Activated T-helper 17 cell treated with anti-CD3 and anti-CD28 coated beads, Interleukin-2, amount 50 U/mL, for 72 hours (primary cell): ENCODE results near the gene GRB2. TPM values are rescaled to one million over a fixed set of nuclear protein-coding genes. Genes with fewer than 3 reads are reported as not detected.

Experiments
- ATAC-seq: fragments of 150-1000 bp; cut with Tn5 transposase; replicated peaks from 2 replicates; pipeline ENCODE4 v1.10.0; 2021; ENCODE audit warnings: mild to moderate bottlenecking, moderate library complexity
- H3K27ac Mint-ChIP-seq: one replicate; pipeline ENCODE4 v1.8.0; 2022; ENCODE audit warnings: mixed read lengths
- H3K27me3 Mint-ChIP-seq: one replicate; pipeline ENCODE4 v1.8.0; 2022; ENCODE audit warnings: mixed read lengths
- H3K36me3 Mint-ChIP-seq: one replicate; pipeline ENCODE4 v1.8.0; 2022; ENCODE audit warnings: low read depth, mild to moderate bottlenecking, mixed read lengths
- H3K4me1 Mint-ChIP-seq: one replicate; pipeline ENCODE4 v1.8.0; 2022; ENCODE audit warnings: mixed read lengths
- H3K4me3 Mint-ChIP-seq: one replicate; pipeline ENCODE4 v1.8.0; 2022; ENCODE audit warnings: mild to moderate bottlenecking, mixed read lengths
- H3K9me3 Mint-ChIP-seq: one replicate; pipeline ENCODE4 v1.8.0; 2022; ENCODE audit warnings: mixed read lengths
- total RNA-seq, 2 donors: library from RNA; stranded (reverse); gene quantifications; one replicate each; pipeline ENCODE4 v1.2.3, GENCODE V29; 2022

Gene GRB2
- total RNA-seq, 2 donors from 2014 or later: 141 to 163 TPM

GRCh38 chr17:75430159-75430974 lies 24.9 kb upstream of the GRB2 start:
- Mint-ChIP-seq H3K36me3 (no peaks in the 10 kb centered on the region), H3K27ac (no peak overlapping the region), H3K9me3 (no peaks in the 10 kb centered on the region), H3K4me3 (no peak overlapping the region), H3K27me3 (peaks cover 4% of the 10 kb centered on the region), H3K4me1 (peaks cover 4% of the 10 kb centered on the region)
- no peak for ATAC-seq

- Mint-ChIP-seq H3K4me1 (peaks cover 4% of the 10 kb centered on the region), H3K4me3 (no peak overlapping the region), H3K27me3 (peaks cover 4% of the 10 kb centered on the region), H3K9me3 (no peaks in the 10 kb centered on the region), H3K27ac (peak overlapping the region; percentile 26), H3K36me3 (no peaks in the 10 kb centered on the region)
- ATAC-seq: peak; percentile 71
Measured at GRCh38 chr17:75428543-75429469, 23.3 kb upstream of the GRB2 start.

GRCh38 chr17:75418531-75418930 lies 13.1 kb upstream of the GRB2 start:
- no peak for ATAC-seq
- peaks cover 12% of the 10 kb centered on the region for H3K27me3 Mint-ChIP-seq
- H3K4me3 Mint-ChIP-seq: no peak overlapping the region
- no peaks in the 10 kb centered on the region for H3K36me3 Mint-ChIP-seq
- no peaks in the 10 kb centered on the region for H3K9me3 Mint-ChIP-seq
- H3K27ac Mint-ChIP-seq: no peak overlapping the region
- H3K4me1 Mint-ChIP-seq: no peaks in the 10 kb centered on the region

- no peaks in the 10 kb centered on the region for H3K36me3 Mint-ChIP-seq
- H3K27ac Mint-ChIP-seq: no peak overlapping the region
- H3K9me3 Mint-ChIP-seq: no peaks in the 10 kb centered on the region
- no peak for ATAC-seq
- H3K4me1 Mint-ChIP-seq: peaks cover 2% of the 10 kb centered on the region
- no peak overlapping the region for H3K4me3 Mint-ChIP-seq
- peaks cover 12% of the 10 kb centered on the region for H3K27me3 Mint-ChIP-seq
Measured at GRCh38 chr17:75417054-75417580, 11.6 kb upstream of the GRB2 start.

DNA sequence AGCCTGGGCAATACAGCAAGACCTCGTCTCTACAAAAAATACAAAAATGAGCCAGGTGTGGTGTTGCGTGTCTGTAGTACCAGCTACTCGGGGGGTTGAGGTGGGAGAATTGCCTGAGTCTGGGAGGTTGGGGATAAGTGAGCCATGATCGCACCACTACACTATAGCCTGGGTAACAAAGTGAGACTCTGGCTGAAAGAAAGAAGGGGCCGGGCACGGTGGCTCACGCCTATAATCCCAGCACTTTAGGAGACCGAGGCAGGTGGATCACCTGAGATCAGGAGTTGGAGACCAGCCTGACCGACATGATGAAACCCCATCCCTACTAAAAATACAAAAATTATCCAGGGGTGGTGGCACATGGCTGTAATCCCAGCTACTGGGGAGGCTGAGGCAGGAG lies 10.5 kb upstream of the GRB2 start:
- peaks cover 9% of the 10 kb centered on the region for H3K4me1 Mint-ChIP-seq
- no peak overlapping the region for H3K27ac Mint-ChIP-seq
- H3K36me3 Mint-ChIP-seq: no peaks in the 10 kb centered on the region
- H3K9me3 Mint-ChIP-seq: no peaks in the 10 kb centered on the region
- H3K27me3 Mint-ChIP-seq: peaks cover 12% of the 10 kb centered on the region
- no peak overlapping the region for H3K4me3 Mint-ChIP-seq
- no peak for ATAC-seq

- Mint-ChIP-seq H3K27ac (peak overlapping the region; percentile 56), H3K4me1 (peaks cover 9% of the 10 kb centered on the region), H3K27me3 (peaks cover 9% of the 10 kb centered on the region), H3K36me3 (no peaks in the 10 kb centered on the region), H3K4me3 (no peak overlapping the region), H3K9me3 (no peaks in the 10 kb centered on the region)
- ATAC-seq: no peak
Measured at GRCh38 chr17:75414488-75414887, 9.0 kb upstream of the GRB2 start.

GRCh38 chr17:75412455-75413317 lies 7.2 kb upstream of the GRB2 start:
- H3K36me3 Mint-ChIP-seq: no peaks in the 10 kb centered on the region
- peak overlapping the region; percentile 52 for H3K27ac Mint-ChIP-seq
- peak; percentile 82 for ATAC-seq
- H3K4me1 Mint-ChIP-seq: peaks cover 9% of the 10 kb centered on the region
- no peaks in the 10 kb centered on the region for H3K9me3 Mint-ChIP-seq
- H3K27me3 Mint-ChIP-seq: peaks cover 9% of the 10 kb centered on the region
- peak overlapping the region; percentile 41 for H3K4me3 Mint-ChIP-seq

DNA sequence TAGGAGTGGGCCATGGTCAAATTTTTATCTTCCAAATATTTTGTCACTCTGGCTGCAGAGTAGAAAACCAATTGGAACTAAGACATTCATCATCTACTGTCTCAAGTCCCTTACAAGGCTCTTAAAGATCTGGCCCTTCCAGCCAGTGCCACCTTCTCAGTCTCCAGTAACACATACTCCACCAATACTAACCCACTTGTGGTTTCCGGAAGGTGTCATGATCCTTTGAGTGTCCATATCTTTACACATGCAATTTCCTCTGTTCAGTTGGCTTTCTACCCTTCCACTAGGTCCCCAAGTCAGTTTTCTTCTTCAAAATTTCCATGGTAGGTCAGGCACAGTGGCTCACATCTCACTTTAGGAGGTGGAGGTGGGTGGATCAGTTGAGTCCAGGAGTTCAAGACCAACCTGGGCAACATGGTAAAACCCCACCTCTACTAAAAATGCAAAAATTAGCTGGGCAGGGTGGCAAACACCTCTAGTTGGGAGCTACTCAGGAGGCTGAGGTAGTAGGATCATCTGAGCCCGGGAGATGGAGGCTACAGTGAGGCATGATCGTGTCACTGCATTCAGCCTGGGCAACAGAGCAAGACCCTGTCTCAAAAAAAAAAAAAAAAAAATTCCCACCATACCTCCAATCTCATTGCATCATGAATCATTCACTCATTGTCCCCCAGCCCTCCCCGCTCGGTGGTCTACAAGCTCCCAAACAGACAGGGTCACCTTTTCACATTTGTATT lies 6.0 kb upstream of the GRB2 start:
- Mint-ChIP-seq H3K9me3 (no peaks in the 10 kb centered on the region), H3K4me1 (peaks cover 14% of the 10 kb centered on the region), H3K4me3 (peak overlapping the region; percentile 41), H3K36me3 (no peaks in the 10 kb centered on the region), H3K27ac (peak overlapping the region; percentile 52), H3K27me3 (peaks cover 9% of the 10 kb centered on the region)
- ATAC-seq: peak; percentile 41

DNA sequence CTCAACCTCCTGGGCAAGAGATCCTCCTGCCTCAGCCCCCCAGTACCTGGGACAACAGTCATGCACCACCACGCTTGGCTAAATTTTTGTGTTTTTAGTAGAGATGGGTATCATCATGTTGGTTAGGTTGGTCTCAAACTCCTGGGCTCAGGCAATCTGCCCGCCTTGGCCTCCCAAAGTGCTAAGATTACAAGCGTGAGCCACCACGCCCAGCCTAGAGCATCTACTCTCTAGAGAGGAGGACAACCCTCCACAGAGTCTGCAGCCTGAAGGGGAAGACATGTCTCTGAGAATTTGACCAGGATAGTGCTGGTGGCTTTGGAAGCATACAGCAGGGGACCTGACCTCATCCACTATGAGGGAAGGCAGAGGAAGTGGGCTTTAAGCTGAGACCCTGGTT lies 4.7 kb upstream of the GRB2 start:
- H3K27ac Mint-ChIP-seq: no peak overlapping the region
- H3K4me3 Mint-ChIP-seq: no peak overlapping the region

DNA sequence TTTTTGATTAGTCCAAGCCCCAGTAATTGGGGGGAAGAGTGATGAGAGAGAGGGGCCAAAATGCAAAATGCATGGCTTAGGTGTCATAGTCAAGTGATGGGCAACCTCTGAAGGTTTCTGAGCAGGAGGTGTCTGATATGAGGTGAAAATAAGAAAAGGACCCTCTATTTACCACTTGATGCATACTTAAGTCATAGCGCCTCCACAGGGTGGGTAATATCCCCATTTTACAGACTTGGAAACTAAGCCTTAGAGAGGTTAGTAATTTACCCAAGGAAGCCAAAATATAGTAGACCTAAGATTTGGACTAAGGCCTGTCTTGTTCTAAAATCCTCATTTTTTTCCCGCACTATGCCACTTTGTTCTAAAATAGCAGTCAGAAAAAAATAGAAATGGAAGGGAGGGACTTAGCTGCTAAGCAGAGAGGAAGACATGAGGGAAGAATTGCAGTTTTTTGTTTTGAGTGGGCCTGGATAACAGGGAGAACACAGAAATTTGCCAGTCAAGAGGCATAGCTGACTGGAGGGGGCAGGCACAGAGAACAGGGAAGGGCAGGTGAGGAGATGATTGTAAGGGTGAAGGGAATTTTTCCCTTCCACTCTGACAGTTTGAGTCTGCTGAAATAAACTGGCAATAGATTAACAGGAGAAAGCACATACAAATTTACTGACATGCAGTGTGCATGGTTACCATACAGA lies 2.3 kb upstream of the GRB2 start:
- no peak for ATAC-seq
- no peak overlapping the region for H3K27ac Mint-ChIP-seq
- no peaks in the 10 kb centered on the region for H3K9me3 Mint-ChIP-seq
- no peak overlapping the region for H3K4me3 Mint-ChIP-seq
- no peaks in the 10 kb centered on the region for H3K27me3 Mint-ChIP-seq
- peaks cover 30% of the 10 kb centered on the region for H3K4me1 Mint-ChIP-seq
- peaks cover 21% of the 10 kb centered on the region for H3K36me3 Mint-ChIP-seq

More for the DNA sequence above, 4.7 kb upstream of the GRB2 start:
- Mint-ChIP-seq H3K4me1 (peaks cover 21% of the 10 kb centered on the region), H3K36me3 (no peaks in the 10 kb centered on the region), H3K9me3 (no peaks in the 10 kb centered on the region), H3K27me3 (peaks cover 9% of the 10 kb centered on the region)
- no peak for ATAC-seq

- no peak for ATAC-seq
- Mint-ChIP-seq H3K27ac (peak overlapping the region; percentile 92), H3K36me3 (peaks cover 36% of the 10 kb centered on the region), H3K4me1 (peaks cover 28% of the 10 kb centered on the region), H3K4me3 (peak overlapping the region; percentile 84), H3K27me3 (no peaks in the 10 kb centered on the region), H3K9me3 (no peaks in the 10 kb centered on the region)
Measured at GRCh38 chr17:75406222-75406615, 741 bp upstream of the GRB2 start.

- H3K27ac Mint-ChIP-seq: peak overlapping the region; percentile 92
- H3K27me3 Mint-ChIP-seq: no peaks in the 10 kb centered on the region
- H3K9me3 Mint-ChIP-seq: no peaks in the 10 kb centered on the region
- H3K4me1 Mint-ChIP-seq: peaks cover 27% of the 10 kb centered on the region
- peaks cover 47% of the 10 kb centered on the region for H3K36me3 Mint-ChIP-seq
- ATAC-seq: peak; percentile 34
- H3K4me3 Mint-ChIP-seq: peak overlapping the region; percentile 84
Measured at GRCh38 chr17:75404731-75405364, 630 bp downstream of the GRB2 start.
